IPS-18a (cell line): Measurements from ENCODE around the gene AGTPBP1.

Source experiments
- H3K27ac ChIP-seq: one replicate; pipeline ENCODE4 v1.5.1; 2013; ENCODE audit warnings: low read length
- H3K27me3 ChIP-seq: one replicate; pipeline ENCODE4 v1.6.1; 2013; ENCODE audit warnings: mild to moderate bottlenecking, low read length; ENCODE audit not compliant: control insufficient read depth, insufficient read depth
- H3K36me3 ChIP-seq: one replicate; pipeline ENCODE4 v1.6.1; 2013; ENCODE audit warnings: low read depth, low read length; ENCODE audit not compliant: control insufficient read depth
- H3K4me1 ChIP-seq: one replicate; pipeline ENCODE4 v1.6.1; 2013; ENCODE audit warnings: low read depth, low read length; ENCODE audit not compliant: control insufficient read depth
- H3K4me3 ChIP-seq: one replicate; pipeline ENCODE4 v1.5.1; 2013; ENCODE audit warnings: low read length
- H3K9ac ChIP-seq: one replicate; pipeline ENCODE4 v1.6.1; 2013; ENCODE audit warnings: mild to moderate bottlenecking, low read length, moderate library complexity
- H3K9me3 ChIP-seq: one replicate; pipeline ENCODE4 v1.6.1; 2013; ENCODE audit warnings: low read depth, low read length; ENCODE audit not compliant: control insufficient read depth

Gene AGTPBP1

DNA sequence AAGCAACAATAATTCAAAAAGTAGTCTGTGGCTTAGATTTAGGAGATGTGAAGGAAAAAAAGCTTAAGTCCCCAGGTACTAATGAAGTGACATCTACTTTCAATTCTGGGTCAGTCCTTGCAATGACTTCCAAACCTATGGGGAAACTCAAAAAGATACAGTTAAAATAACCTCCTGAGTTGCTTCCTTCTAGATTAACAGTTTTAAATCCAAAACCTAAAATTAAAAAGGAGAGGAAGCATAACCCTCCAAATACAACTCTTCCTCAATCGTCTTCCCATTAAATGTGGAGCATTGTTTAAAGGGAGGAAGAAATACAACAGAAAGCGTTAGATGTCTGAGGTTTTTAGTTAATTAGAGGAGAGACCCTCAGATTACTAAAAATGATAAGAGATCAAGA is 75.7 kb downstream of the AGTPBP1 start:
- H3K27me3 ChIP-seq, result no peaks in the 10 kb centered on the region
- H3K4me1 ChIP-seq, result no peaks in the 10 kb centered on the region
- H3K9ac ChIP-seq, result no peak overlapping the region
- no peak overlapping the region for H3K4me3 ChIP-seq
- H3K36me3 ChIP-seq, result peaks cover 7% of the 10 kb centered on the region
- H3K27ac ChIP-seq, result no peak overlapping the region
- H3K9me3 ChIP-seq, result no peaks in the 10 kb centered on the region

- Histone ChIP-seq H3K27me3 (no peaks in the 10 kb centered on the region), H3K4me1 (no peaks in the 10 kb centered on the region), H3K9ac (no peak overlapping the region), H3K9me3 (no peaks in the 10 kb centered on the region), H3K4me3 (no peak overlapping the region), H3K27ac (no peak overlapping the region), H3K36me3 (no peaks in the 10 kb centered on the region)
Measured at GRCh38 chr9:85662573-85662972, 79.2 kb downstream of the AGTPBP1 start.

GRCh38 chr9:85658716-85659115 is 83.0 kb downstream of the AGTPBP1 start:
- Histone ChIP-seq H3K9ac (no peak overlapping the region), H3K27ac (no peak overlapping the region), H3K4me3 (no peak overlapping the region), H3K27me3 (no peaks in the 10 kb centered on the region), H3K36me3 (peaks cover 6% of the 10 kb centered on the region), H3K9me3 (no peaks in the 10 kb centered on the region), H3K4me1 (no peaks in the 10 kb centered on the region)

GRCh38 chr9:85653153-85653552 is 88.6 kb downstream of the AGTPBP1 start:
- Histone ChIP-seq H3K27ac (no peak overlapping the region), H3K27me3 (no peaks in the 10 kb centered on the region), H3K4me3 (no peak overlapping the region), H3K9ac (no peak overlapping the region), H3K9me3 (no peaks in the 10 kb centered on the region), H3K4me1 (no peaks in the 10 kb centered on the region), H3K36me3 (peaks cover 11% of the 10 kb centered on the region)

- H3K9me3 ChIP-seq, result no peaks in the 10 kb centered on the region
- H3K36me3 ChIP-seq, result no peaks in the 10 kb centered on the region
- H3K4me1 ChIP-seq, result no peaks in the 10 kb centered on the region
- H3K27ac ChIP-seq, result no peak overlapping the region
- H3K4me3 ChIP-seq, result no peak overlapping the region
- no peak overlapping the region for H3K9ac ChIP-seq
- no peaks in the 10 kb centered on the region for H3K27me3 ChIP-seq
Measured at GRCh38 chr9:85647571-85647970, 94.2 kb downstream of the AGTPBP1 start.

GRCh38 chr9:85645909-85646627 is 95.7 kb downstream of the AGTPBP1 start:
- Histone ChIP-seq H3K36me3 (no peaks in the 10 kb centered on the region), H3K9me3 (no peaks in the 10 kb centered on the region), H3K27me3 (no peaks in the 10 kb centered on the region), H3K4me3 (no peak overlapping the region), H3K27ac (no peak overlapping the region), H3K9ac (no peak overlapping the region), H3K4me1 (no peaks in the 10 kb centered on the region)

DNA sequence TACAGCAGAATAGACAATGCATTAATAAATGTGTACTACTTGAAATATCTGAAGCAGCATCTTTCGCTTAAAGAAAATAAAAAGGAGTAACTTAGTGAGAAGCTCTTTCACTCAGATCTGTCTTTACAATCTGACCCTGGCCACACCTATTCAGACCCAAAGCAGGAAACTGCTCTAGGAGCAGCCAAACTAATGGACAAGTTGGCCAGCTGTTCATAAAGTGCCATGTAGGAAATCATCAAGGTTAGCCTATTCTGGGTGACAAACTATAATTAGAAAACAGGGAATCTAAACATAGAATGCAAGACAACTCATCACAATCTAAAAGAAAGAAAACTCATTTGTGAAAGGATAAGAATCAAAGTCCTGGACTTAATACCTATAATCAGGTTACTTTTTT is 101.3 kb downstream of the AGTPBP1 start:
- Histone ChIP-seq H3K36me3 (no peaks in the 10 kb centered on the region), H3K4me3 (no peak overlapping the region), H3K9me3 (no peaks in the 10 kb centered on the region), H3K9ac (no peak overlapping the region), H3K4me1 (no peaks in the 10 kb centered on the region), H3K27ac (no peak overlapping the region), H3K27me3 (no peaks in the 10 kb centered on the region)

DNA sequence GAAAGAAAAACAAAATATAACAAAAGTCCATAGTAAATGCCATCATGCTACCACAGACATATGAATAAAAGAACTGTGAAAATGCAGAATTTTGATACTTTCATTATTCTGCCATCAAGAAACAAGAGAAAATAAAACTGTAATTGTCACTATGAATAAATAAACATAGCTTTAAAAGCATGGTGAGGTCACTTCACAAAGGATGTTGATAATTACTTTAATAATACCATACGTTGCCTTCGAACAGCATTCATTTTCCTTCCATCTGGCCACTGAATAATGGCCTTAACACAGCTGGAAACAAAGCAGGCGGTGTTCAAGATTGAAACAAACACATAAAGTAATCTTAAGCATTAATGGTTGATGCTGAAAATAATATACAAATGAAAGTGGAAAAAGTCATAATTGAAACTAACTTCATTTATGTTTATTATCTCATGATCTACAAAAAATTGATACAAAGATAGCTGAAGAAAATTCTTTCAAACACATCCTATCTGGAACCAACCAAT is 102.0 kb downstream of the AGTPBP1 start:
- no peaks in the 10 kb centered on the region for H3K4me1 ChIP-seq
- H3K9ac ChIP-seq, result no peak overlapping the region
- H3K27ac ChIP-seq, result no peak overlapping the region
- no peaks in the 10 kb centered on the region for H3K9me3 ChIP-seq
- H3K36me3 ChIP-seq, result no peaks in the 10 kb centered on the region
- H3K4me3 ChIP-seq, result no peak overlapping the region
- no peaks in the 10 kb centered on the region for H3K27me3 ChIP-seq

GRCh38 chr9:85631809-85632208 is 109.9 kb downstream of the AGTPBP1 start:
- Histone ChIP-seq H3K9me3 (no peaks in the 10 kb centered on the region), H3K9ac (no peak overlapping the region), H3K4me1 (no peaks in the 10 kb centered on the region), H3K36me3 (peaks cover 11% of the 10 kb centered on the region), H3K4me3 (no peak overlapping the region), H3K27ac (no peak overlapping the region), H3K27me3 (no peaks in the 10 kb centered on the region)

DNA sequence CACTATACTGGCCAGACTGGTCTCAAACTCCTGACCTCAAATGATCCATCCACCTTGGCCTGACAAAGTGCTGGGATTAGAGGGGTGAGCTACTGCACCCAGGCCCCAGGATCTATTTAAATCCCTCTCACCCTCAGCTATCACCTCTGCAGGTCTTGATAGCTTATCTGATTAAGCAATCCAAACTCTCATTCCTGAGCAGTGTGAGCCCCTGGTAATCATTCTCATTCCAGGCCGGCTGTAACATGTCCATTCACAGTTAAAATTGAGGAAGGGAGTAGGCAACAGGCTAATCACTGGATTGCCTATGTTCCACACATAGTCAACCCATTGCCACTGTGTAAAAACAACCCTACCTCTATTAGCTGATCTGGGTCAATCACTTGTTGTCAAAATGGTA is 111.1 kb downstream of the AGTPBP1 start:
- no peak overlapping the region for H3K4me3 ChIP-seq
- no peaks in the 10 kb centered on the region for H3K9me3 ChIP-seq
- H3K27me3 ChIP-seq, result no peaks in the 10 kb centered on the region
- H3K27ac ChIP-seq, result no peak overlapping the region
- H3K9ac ChIP-seq, result no peak overlapping the region
- H3K4me1 ChIP-seq, result no peaks in the 10 kb centered on the region
- peaks cover 11% of the 10 kb centered on the region for H3K36me3 ChIP-seq

DNA sequence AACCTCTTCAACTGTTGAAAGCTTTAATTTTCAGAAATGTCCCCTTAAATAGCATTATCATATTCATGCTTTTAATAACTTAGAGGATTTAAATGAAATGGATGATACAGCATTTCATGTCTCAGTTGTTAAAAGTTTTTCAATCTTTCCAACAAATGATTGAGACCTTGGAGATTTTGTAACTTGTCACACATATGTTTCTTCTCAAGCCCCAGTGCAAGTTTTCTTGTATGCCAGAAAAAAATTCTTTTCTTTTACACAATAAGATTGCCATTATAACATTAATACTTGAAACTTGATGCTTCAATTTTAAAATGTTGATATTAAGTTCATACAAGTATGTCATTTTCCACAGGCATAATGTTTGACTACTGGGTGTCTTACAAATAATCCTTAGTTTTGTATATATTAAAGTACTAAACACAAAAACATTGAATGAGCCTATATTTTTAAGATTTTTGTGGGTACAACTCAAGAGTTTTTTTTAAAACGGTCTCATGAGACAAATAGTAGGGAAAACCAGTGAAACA is 124.5 kb downstream of the AGTPBP1 start:
- Histone ChIP-seq H3K27ac (no peak overlapping the region), H3K9me3 (no peaks in the 10 kb centered on the region), H3K9ac (no peak overlapping the region), H3K36me3 (no peaks in the 10 kb centered on the region), H3K27me3 (no peaks in the 10 kb centered on the region), H3K4me1 (no peaks in the 10 kb centered on the region), H3K4me3 (no peak overlapping the region)

DNA sequence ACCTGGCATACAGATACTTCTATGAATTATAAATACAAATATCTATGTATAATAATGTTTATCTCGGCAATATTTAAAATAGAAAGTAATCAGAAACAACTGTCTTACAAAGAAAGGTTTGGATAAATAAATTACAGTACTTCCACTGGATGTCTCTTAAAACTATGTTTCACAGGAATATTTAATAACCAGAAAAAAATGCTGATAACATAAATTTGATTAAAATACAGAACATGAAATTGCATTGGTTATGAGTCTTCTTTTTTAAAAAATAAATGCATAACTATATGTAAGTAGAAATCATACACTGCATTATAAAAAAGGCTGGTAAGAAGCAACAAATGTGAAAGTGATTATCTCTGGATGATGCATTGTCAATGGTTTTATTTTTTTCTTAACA is 126.0 kb downstream of the AGTPBP1 start:
- Histone ChIP-seq H3K4me3 (no peak overlapping the region), H3K36me3 (no peaks in the 10 kb centered on the region), H3K27ac (no peak overlapping the region), H3K9ac (no peak overlapping the region), H3K4me1 (no peaks in the 10 kb centered on the region), H3K27me3 (no peaks in the 10 kb centered on the region), H3K9me3 (no peaks in the 10 kb centered on the region)
